ENCODE measurements around the gene CST7.
"Not testable (repeated sequence)": the region's sequence is repeated elsewhere in the genome, so short reads cannot be mapped to it uniquely, and the experiment has no call there.

The CST7 gene

GRCh38 chr20:24917056-24917455 lies 32.0 kb upstream of the CST7 start:
- Histone ChIP-seq H3K9me3 (ENCODE audit: control insufficient read depth, insufficient read depth, low read length) (no peaks in the 10 kb centered on the region), H3K4me1 (ENCODE audit: insufficient read depth, low read length) (no peaks in the 10 kb centered on the region), H3K9ac (ENCODE audit: low read depth, low read length) (no peak overlapping the region), H3K36me3 (ENCODE audit: insufficient read depth, low read length) (no peaks in the 10 kb centered on the region)

GRCh38 chr20:24917797-24918578 lies 31.1 kb upstream of the CST7 start:
- Histone ChIP-seq H3K9ac (ENCODE audit: low read depth, low read length) (no peak overlapping the region; the same call in 1 of the 2 replicates), H3K36me3 (ENCODE audit: insufficient read depth, low read length) (no peaks in the 10 kb centered on the region), H3K4me1 (ENCODE audit: insufficient read depth, low read length) (no peaks in the 10 kb centered on the region), H3K9me3 (ENCODE audit: control insufficient read depth, insufficient read depth, low read length) (no peaks in the 10 kb centered on the region)

- H3K9me3 ChIP-seq (ENCODE audit: control insufficient read depth, insufficient read depth, low read length): no peaks in the 10 kb centered on the region
- H3K9ac ChIP-seq (ENCODE audit: low read depth, low read length): no peak overlapping the region
These were observed 30.2 kb upstream of the CST7 start for GRCh38 chr20:24918579-24919566.

GRCh38 chr20:24919665-24920064 lies 29.4 kb upstream of the CST7 start:
- H3K9ac ChIP-seq (ENCODE audit: low read depth, low read length); H3K36me3 ChIP-seq (ENCODE audit: insufficient read depth, low read length); H3K9me3 ChIP-seq (ENCODE audit: control insufficient read depth, insufficient read depth, low read length); H3K4me1 ChIP-seq (ENCODE audit: insufficient read depth, low read length): not testable (repeated sequence)

More at GRCh38 chr20:24918579-24919566, 30.2 kb upstream of the CST7 start:
- Histone ChIP-seq H3K4me1 (ENCODE audit: insufficient read depth, low read length) (no peaks in the 10 kb centered on the region), H3K36me3 (ENCODE audit: insufficient read depth, low read length) (no peaks in the 10 kb centered on the region)

GRCh38 chr20:24920706-24921105 lies 28.4 kb upstream of the CST7 start:
- not testable (repeated sequence) for H3K9me3 ChIP-seq (ENCODE audit: control insufficient read depth, insufficient read depth, low read length); H3K36me3 ChIP-seq (ENCODE audit: insufficient read depth, low read length); H3K4me1 ChIP-seq (ENCODE audit: insufficient read depth, low read length); H3K9ac ChIP-seq (ENCODE audit: low read depth, low read length)

GRCh38 chr20:24929259-24929658 lies 19.8 kb upstream of the CST7 start:
- H3K9ac ChIP-seq (ENCODE audit: low read depth, low read length); H3K4me1 ChIP-seq (ENCODE audit: insufficient read depth, low read length); H3K9me3 ChIP-seq (ENCODE audit: control insufficient read depth, insufficient read depth, low read length): not testable (repeated sequence)

GRCh38 chr20:24929867-24930723 lies 19.0 kb upstream of the CST7 start:
- not testable (repeated sequence) for H3K9ac ChIP-seq (ENCODE audit: low read depth, low read length); H3K4me1 ChIP-seq (ENCODE audit: insufficient read depth, low read length); H3K36me3 ChIP-seq (ENCODE audit: insufficient read depth, low read length); H3K9me3 ChIP-seq (ENCODE audit: control insufficient read depth, insufficient read depth, low read length)

More at GRCh38 chr20:24929259-24929658, 19.8 kb upstream of the CST7 start:
- H3K36me3 ChIP-seq (ENCODE audit: insufficient read depth, low read length): not testable (repeated sequence)

- not testable (repeated sequence) for H3K36me3 ChIP-seq (ENCODE audit: insufficient read depth, low read length); H3K9me3 ChIP-seq (ENCODE audit: control insufficient read depth, insufficient read depth, low read length); H3K4me1 ChIP-seq (ENCODE audit: insufficient read depth, low read length); H3K9ac ChIP-seq (ENCODE audit: low read depth, low read length)
These were observed 18.1 kb upstream of the CST7 start for GRCh38 chr20:24930724-24931688.

GRCh38 chr20:24931893-24932292 lies 17.2 kb upstream of the CST7 start:
- H3K4me1 ChIP-seq (ENCODE audit: insufficient read depth, low read length); H3K9ac ChIP-seq (ENCODE audit: low read depth, low read length); H3K9me3 ChIP-seq (ENCODE audit: control insufficient read depth, insufficient read depth, low read length); H3K36me3 ChIP-seq (ENCODE audit: insufficient read depth, low read length): not testable (repeated sequence)

GRCh38 chr20:24933266-24933908 lies 15.7 kb upstream of the CST7 start:
- Histone ChIP-seq H3K36me3 (ENCODE audit: insufficient read depth, low read length) (no peaks in the 10 kb centered on the region), H3K9ac (ENCODE audit: low read depth, low read length) (no peak overlapping the region), H3K9me3 (ENCODE audit: control insufficient read depth, insufficient read depth, low read length) (no peaks in the 10 kb centered on the region), H3K4me1 (ENCODE audit: insufficient read depth, low read length) (no peaks in the 10 kb centered on the region)

- Histone ChIP-seq H3K9ac (ENCODE audit: low read depth, low read length) (no peak overlapping the region), H3K36me3 (ENCODE audit: insufficient read depth, low read length) (no peaks in the 10 kb centered on the region), H3K4me1 (ENCODE audit: insufficient read depth, low read length) (no peaks in the 10 kb centered on the region), H3K9me3 (ENCODE audit: control insufficient read depth, insufficient read depth, low read length) (no peaks in the 10 kb centered on the region)
These were observed 14.9 kb upstream of the CST7 start for GRCh38 chr20:24934101-24934661.

- Histone ChIP-seq H3K36me3 (ENCODE audit: insufficient read depth, low read length) (no peaks in the 10 kb centered on the region), H3K9ac (ENCODE audit: low read depth, low read length) (no peak overlapping the region), H3K9me3 (ENCODE audit: control insufficient read depth, insufficient read depth, low read length) (no peaks in the 10 kb centered on the region), H3K4me1 (ENCODE audit: insufficient read depth, low read length) (no peaks in the 10 kb centered on the region)
These were observed 14.4 kb upstream of the CST7 start for GRCh38 chr20:24934716-24935115.

GRCh38 chr20:24935140-24935539 lies 13.9 kb upstream of the CST7 start:
- no peaks in the 10 kb centered on the region for H3K9me3 ChIP-seq (ENCODE audit: control insufficient read depth, insufficient read depth, low read length)
- H3K4me1 ChIP-seq (ENCODE audit: insufficient read depth, low read length): no peaks in the 10 kb centered on the region
- no peak overlapping the region for H3K9ac ChIP-seq (ENCODE audit: low read depth, low read length)
- H3K36me3 ChIP-seq (ENCODE audit: insufficient read depth, low read length): no peaks in the 10 kb centered on the region
